Prostate gland (tissue), 2 donors: Measurements from ENCODE around the gene CELF4. TPM values are rescaled to one million over a fixed set of nuclear protein-coding genes. Genes with fewer than 3 reads are reported as not detected.

Source experiments
- DNase-seq: peaks from one replicate; pipeline ENCODE4 v3.0.0-alpha.2; 2019; ENCODE audit warnings: low spot score
- H3K27ac ChIP-seq, 2 donors: fragments of 200-600 bp; sonication (generic); 2 replicates each; pipeline ENCODE4 v1.5.1; 2017 to 2019
- H3K27me3 ChIP-seq: fragments of 200-600 bp; sonication (generic); replicated peaks from 2 replicates; pipeline ENCODE4 v1.5.1; 2019; ENCODE audit not compliant: insufficient read depth
- H3K36me3 ChIP-seq, 2 donors: fragments of 200-600 bp; sonication (generic); 1 replicate in 1 of 2; 2 replicates in 1 of 2; pipeline versions ENCODE4 v1.5.1 to v1.8.1; 2017 to 2019
- H3K4me1 ChIP-seq: fragments of 200-600 bp; sonication (generic); replicated peaks from 2 replicates; pipeline ENCODE4 v1.5.1; 2019
- H3K4me3 ChIP-seq, 2 donors: fragments of 200-600 bp; sonication (generic); 2 replicates each; pipeline ENCODE4 v1.5.1; 2017 to 2019
- H3K9me3 ChIP-seq: fragments of 200-600 bp; sonication (generic); 2 replicates; pipeline ENCODE4 v1.5.1; 2017
- POLR2A ChIP-seq: fragments of 450-650 bp; IDR thresholded peaks from one replicate; pipeline ENCODE4 v1.6.1; 2016; ENCODE audit warnings: antibody characterized with exemption, mild to moderate bottlenecking
- POLR2AphosphoS5 ChIP-seq: sonication (generic); formaldehyde crosslinking; IDR thresholded peaks from one replicate; pipeline ENCODE4 v1.6.1; 2017; ENCODE audit warnings: antibody characterized with exemption
- WGBS: methylation state at CpG from one replicate; pipeline ENCODE4 v1.1.5; 2018; 5-methylcytosine and 5-hydroxymethylcytosine counted together
- intact Hi-C: fragments of 100-400 bp; cut with DNase I; formaldehyde crosslinking; loops from one replicate; pipeline ENCODE4 v1.14.2; 2022
- total RNA-seq, 2 donors: library from RNA; depleted of rRNA; stranded (reverse); fragments of >200 nt; gene quantifications; one replicate each; pipeline ENCODE4 v1.1.0, GENCODE V29; 2016
- TF ChIP-seq, protein P1 (sequence below), 4 experiments: fragments of 200-600 bp in 2 of 4; fragments of 450-650 bp in 2 of 4; sonication (generic) in 2 of 4; IDR thresholded peaks; 1 replicate in 3 of 4; 2 replicates in 1 of 4; pipeline ENCODE4 v1.5.1; 2016 to 2019; ENCODE audit warnings: antibody characterized with exemption in 4 of 4, mild to moderate bottlenecking in 2 of 4, moderate library complexity in 2 of 4

CELF4 gene
- total RNA-seq, 2 donors from 2014 or later: 7.8 to 8.5 TPM

DNA sequence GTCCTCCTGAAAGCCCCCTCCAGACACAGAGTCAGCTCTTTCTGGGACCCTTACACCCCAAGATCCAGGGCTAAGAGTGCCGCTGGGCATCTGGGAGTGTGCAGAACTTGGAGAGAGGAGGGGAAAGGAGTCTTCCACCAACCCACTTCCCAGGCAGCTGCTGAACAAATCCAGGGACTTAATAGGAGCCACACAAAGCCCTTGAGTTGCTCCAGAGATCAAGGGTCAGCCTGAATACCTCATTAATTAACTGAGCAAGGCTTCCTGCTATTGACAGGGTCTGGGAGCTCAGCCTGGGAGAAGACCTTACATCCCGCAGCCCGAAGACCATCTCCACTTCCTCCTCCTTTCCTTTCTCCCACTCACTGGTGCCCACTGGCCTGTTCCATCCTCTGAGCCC is 108.3 kb downstream of the CELF4 start:
- H3K36me3 ChIP-seq: no peaks in the 10 kb centered on the region
- H3K27ac ChIP-seq: no peak overlapping the region
- no peak overlapping the region for H3K4me3 ChIP-seq
- TF ChIP-seq, protein P1, sequence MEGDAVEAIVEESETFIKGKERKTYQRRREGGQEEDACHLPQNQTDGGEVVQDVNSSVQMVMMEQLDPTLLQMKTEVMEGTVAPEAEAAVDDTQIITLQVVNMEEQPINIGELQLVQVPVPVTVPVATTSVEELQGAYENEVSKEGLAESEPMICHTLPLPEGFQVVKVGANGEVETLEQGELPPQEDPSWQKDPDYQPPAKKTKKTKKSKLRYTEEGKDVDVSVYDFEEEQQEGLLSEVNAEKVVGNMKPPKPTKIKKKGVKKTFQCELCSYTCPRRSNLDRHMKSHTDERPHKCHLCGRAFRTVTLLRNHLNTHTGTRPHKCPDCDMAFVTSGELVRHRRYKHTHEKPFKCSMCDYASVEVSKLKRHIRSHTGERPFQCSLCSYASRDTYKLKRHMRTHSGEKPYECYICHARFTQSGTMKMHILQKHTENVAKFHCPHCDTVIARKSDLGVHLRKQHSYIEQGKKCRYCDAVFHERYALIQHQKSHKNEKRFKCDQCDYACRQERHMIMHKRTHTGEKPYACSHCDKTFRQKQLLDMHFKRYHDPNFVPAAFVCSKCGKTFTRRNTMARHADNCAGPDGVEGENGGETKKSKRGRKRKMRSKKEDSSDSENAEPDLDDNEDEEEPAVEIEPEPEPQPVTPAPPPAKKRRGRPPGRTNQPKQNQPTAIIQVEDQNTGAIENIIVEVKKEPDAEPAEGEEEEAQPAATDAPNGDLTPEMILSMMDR (IDR thresholded peaks at IDR 0.05): no peak
- TF ChIP-seq POLR2AphosphoS5 (no peak), POLR2A (no peak)
- H3K27me3 ChIP-seq: no peaks in the 10 kb centered on the region
- DNase-seq: no peak
- intact Hi-C loops: loop anchor here (10.0 kb wide), 1 partner anchor 57 kb away; no protein-coding TSS in a partner anchor
- H3K9me3 ChIP-seq: no peaks in the 10 kb centered on the region
- 77% methylated on average over 3 of the region's 3 CpGs for WGBS
- H3K4me1 ChIP-seq: peaks cover 6% of the 10 kb centered on the region

DNA sequence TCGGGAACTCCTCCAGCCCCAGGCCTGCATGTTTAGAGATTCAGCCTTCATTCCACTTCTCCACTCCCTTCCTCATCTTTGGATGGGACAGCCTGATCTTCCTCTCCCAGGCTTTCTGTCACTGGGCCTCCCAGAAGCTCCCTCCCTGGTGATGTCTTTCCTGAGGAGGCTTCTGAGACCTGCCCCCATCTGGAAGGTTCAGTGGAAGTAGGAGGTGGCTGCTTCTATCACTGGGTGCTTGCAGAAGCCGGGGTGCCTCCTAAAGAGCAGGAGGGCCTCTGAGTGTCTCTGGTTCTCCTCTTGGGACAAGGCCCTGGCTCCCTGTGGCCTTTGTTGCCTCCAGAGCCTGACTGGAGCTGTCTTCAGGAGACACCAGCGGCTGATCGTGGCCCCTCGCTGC is 108.7 kb downstream of the CELF4 start:
- H3K27ac ChIP-seq: no peak overlapping the region
- TF ChIP-seq POLR2AphosphoS5 (no peak), POLR2A (no peak)
- TF ChIP-seq, protein P1 (IDR thresholded peaks at IDR 0.05): no peak
- H3K4me1 ChIP-seq: peaks cover 6% of the 10 kb centered on the region
- WGBS: 86% methylated on average over 5 of the region's 5 CpGs
- H3K4me3 ChIP-seq: no peak overlapping the region
- H3K27me3 ChIP-seq: no peaks in the 10 kb centered on the region
- H3K36me3 ChIP-seq: no peaks in the 10 kb centered on the region
- intact Hi-C loops: loop anchor here (10.0 kb wide), 1 partner anchor 58 kb away; no protein-coding TSS in a partner anchor
- H3K9me3 ChIP-seq: no peaks in the 10 kb centered on the region
- no peak for DNase-seq

DNA sequence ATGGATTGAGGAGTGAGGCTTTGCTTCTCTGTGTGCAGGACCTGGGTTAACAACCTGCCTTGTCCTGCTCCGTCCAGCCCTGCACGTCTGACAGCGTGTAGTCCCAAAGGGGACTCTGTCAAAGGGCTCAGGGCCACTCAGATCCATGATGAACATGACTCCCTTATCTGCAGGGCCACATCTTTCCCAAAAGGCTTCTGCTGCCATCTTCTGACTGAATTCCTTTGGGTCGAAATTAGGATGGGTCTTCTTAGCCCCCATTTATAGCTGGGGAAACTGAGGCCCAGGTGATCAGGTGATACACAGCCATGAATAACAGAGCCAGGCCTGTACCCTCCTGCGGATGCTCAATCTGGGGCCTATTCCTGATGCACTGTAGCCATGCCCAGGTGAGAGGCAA is 109.2 kb downstream of the CELF4 start:
- H3K36me3 ChIP-seq: no peaks in the 10 kb centered on the region
- intact Hi-C loops: loop anchor here (10.0 kb wide), 1 partner anchor 58 kb away; no protein-coding TSS in a partner anchor
- WGBS: 86% methylated on average over 5 of the region's 5 CpGs
- H3K27ac ChIP-seq: no peak overlapping the region
- TF ChIP-seq POLR2AphosphoS5: no peak
- no peak for TF ChIP-seq POLR2A
- TF ChIP-seq, protein P1 (IDR thresholded peaks at IDR 0.05): no peak
- peaks cover 6% of the 10 kb centered on the region for H3K4me1 ChIP-seq
- no peak for DNase-seq
- no peaks in the 10 kb centered on the region for H3K9me3 ChIP-seq
- H3K27me3 ChIP-seq: no peaks in the 10 kb centered on the region
- no peak overlapping the region for H3K4me3 ChIP-seq

DNA sequence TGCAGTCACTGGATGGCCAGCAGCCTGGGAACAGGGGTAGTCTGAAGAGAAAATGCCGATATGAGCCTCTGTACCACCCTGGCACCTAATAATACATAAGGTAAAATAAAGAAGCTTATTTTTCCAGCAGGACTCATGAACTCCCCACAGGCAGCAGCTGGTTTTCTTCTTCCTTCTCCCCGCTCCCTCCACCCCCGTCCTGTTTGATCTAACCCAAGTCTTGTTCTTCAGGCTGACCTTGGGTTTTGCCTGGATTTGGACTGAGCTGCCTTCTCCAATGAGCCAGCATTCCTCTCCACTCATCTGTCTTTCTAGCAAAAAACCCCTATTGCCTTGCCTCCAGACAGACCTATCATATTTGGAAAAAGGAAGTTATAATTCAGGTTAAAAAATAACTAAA is 111.8 kb downstream of the CELF4 start:
- DNase-seq: no peak
- WGBS: 49% methylated on average over 3 of the region's 3 CpGs
- Histone ChIP-seq H3K27me3 (no peaks in the 10 kb centered on the region), H3K4me1 (peaks cover 6% of the 10 kb centered on the region), H3K36me3 (no peaks in the 10 kb centered on the region), H3K4me3 (no peak overlapping the region), H3K27ac (no peak overlapping the region), H3K9me3 (no peaks in the 10 kb centered on the region)
- TF ChIP-seq, protein P1 (IDR thresholded peaks at IDR 0.05): no peak
- TF ChIP-seq POLR2AphosphoS5 (no peak), POLR2A (no peak)
- intact Hi-C loops: loop anchor here (10.0 kb wide), 1 partner anchor 61 kb away; no protein-coding TSS in a partner anchor

DNA sequence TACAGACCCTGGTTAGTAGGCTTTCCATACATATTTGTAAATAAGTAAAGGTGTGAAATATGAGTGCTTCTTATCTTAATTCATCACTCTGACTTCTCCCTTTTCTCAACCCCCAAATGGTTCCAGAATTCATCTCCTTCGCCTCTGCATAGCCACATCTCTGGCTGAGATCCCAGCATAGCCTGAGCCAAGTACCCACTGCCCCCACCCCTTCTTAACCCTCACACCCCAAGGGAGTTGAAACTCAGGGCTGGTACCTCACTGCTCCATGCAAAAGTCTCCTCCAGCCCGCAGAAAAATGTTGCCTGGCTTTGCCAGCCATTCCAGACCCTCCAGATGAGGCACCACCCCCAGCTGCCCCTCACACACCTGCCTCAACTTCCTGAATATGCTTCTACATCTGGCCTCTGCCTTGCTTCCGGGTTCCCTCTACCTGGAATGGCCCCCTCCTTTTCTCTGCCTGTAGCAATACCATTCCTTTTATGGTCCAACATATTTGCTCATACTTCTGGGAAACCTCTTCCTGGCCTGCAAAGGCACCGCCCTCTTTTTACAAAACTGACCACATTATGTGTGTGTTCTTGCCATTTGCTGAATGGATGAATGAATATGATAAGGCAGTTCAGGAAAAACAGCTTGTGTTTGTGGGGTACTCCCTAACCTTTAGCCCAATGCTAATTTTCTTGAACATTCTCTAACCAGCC is 112.8 kb downstream of the CELF4 start:
- no peak overlapping the region for H3K4me3 ChIP-seq
- DNase-seq: peak; percentile 17
- H3K27ac ChIP-seq: no peak overlapping the region
- 21% methylated on average over 4 of the region's 4 CpGs for WGBS
- H3K36me3 ChIP-seq: no peaks in the 10 kb centered on the region
- no peaks in the 10 kb centered on the region for H3K9me3 ChIP-seq
- TF ChIP-seq POLR2A (no peak), POLR2AphosphoS5 (peak; percentile 38)
- TF ChIP-seq, protein P1 (IDR thresholded peaks at IDR 0.05): no peak
- no peaks in the 10 kb centered on the region for H3K27me3 ChIP-seq
- H3K4me1 ChIP-seq: peaks cover 6% of the 10 kb centered on the region
- intact Hi-C loops: loop anchor here (10.0 kb wide), 1 partner anchor 62 kb away; no protein-coding TSS in a partner anchor
